Panc1 (cell line): ENCODE measurements around the gene NDUFS4. TPM values are rescaled to one million over a fixed set of nuclear protein-coding genes. Genes with fewer than 3 reads are reported as not detected.

ENCODE experiments used
- ATAC-seq: fragments of 200-7000 bp; cut with Tn5 transposase; 2 replicates; pipeline ENCODE4 v1.9.1; 2020; ENCODE audit warnings: mild to moderate bottlenecking, moderate library complexity
- BruUV-seq: library from RNA; stranded (reverse); fragments of 400-500 nt; replicated peaks from 2 replicates; lab custom pipeline; 2021; lab: Mats Ljungman, UMichigan
- CTCF ChIA-PET: fragments of 300-600 bp; sonication (Branson Sonifier 250); formaldehyde crosslinking; loops from one replicate; lab custom pipeline; 2022; ENCODE audit warnings: antibody characterized with exemption; lab: Charles Lee
- POLR2A ChIA-PET: fragments of 300-600 bp; sonication (Branson Sonifier 250); formaldehyde crosslinking; loops from one replicate; lab custom pipeline; 2022; ENCODE audit warnings: antibody characterized with exemption; lab: Charles Lee
- DNase-seq: peaks from one replicate; pipeline ENCODE4 v3.0.0-alpha.2; 2010; ENCODE audit warnings: low read depth, low spot score
- H3K27ac ChIP-seq: 2 replicates; pipeline ENCODE4 v1.5.1; 2011; ENCODE audit warnings: mild to moderate bottlenecking, low read length, inconsistent platforms
- H3K27me3 ChIP-seq: fragments of 200-500 bp; sonication (Bioruptor generic); 2 replicates; pipeline ENCODE4 v1.6.0; 2014; ENCODE audit warnings: low read length, inconsistent platforms; ENCODE audit not compliant: control insufficient read depth, insufficient read depth
- H3K36me3 ChIP-seq: fragments of 200-500 bp; sonication (Bioruptor generic); 2 replicates; pipeline ENCODE4 v1.5.1; 2014; ENCODE audit warnings: inconsistent platforms, mild to moderate bottlenecking, low read length, moderate library complexity; ENCODE audit not compliant: control insufficient read depth, insufficient read depth
- H3K4me1 ChIP-seq: 2 replicates; pipeline ENCODE4 v1.5.1; 2011; ENCODE audit warnings: inconsistent platforms, mild to moderate bottlenecking, low read length, moderate library complexity; ENCODE audit not compliant: control insufficient read depth, insufficient read depth
- H3K4me3 ChIP-seq, 2 experiments: 2 replicates each; pipeline ENCODE4 v1.5.1; 2011 to 2012; ENCODE audit warnings: low read depth in 2 of 2, low read length in 2 of 2, mild to moderate bottlenecking in 2 of 2, inconsistent platforms in 1 of 2, moderate library complexity in 1 of 2
- H3K9me3 ChIP-seq: fragments of 200-500 bp; sonication (Bioruptor generic); 2 replicates; pipeline ENCODE4 v1.5.1; 2014; ENCODE audit warnings: low read depth, mild to moderate bottlenecking, inconsistent platforms, low read length, moderate library complexity; ENCODE audit not compliant: control insufficient read depth, insufficient read depth
- POLR2AphosphoS5 ChIP-seq: IDR thresholded peaks from 2 replicates; pipeline ENCODE4 v1.6.1; 2012; ENCODE audit warnings: mild to moderate bottlenecking, low read depth, low read length, moderate library complexity
- SIN3A ChIP-seq: IDR thresholded peaks from 2 replicates; pipeline ENCODE4 v1.6.1; 2012; ENCODE audit warnings: low read depth, mild to moderate bottlenecking, low read length, moderate library complexity, borderline replicate concordance; ENCODE audit not compliant: insufficient read depth
- TCF7L2 ChIP-seq: IDR thresholded peaks from 2 replicates; pipeline ENCODE4 v1.6.1; 2011; ENCODE audit warnings: mild to moderate bottlenecking, low read depth, low read length, inconsistent platforms
- in situ Hi-C: cut with HindIII; loops from 2 replicates; pipeline ENCODE4 v1.10.0; 2016; ENCODE audit warnings: low sequenced_read_pairs, low pct_unique_long_range_greater_than_20kb
- intact Hi-C: fragments of 100-400 bp; cut with micrococcal nuclease; formaldehyde crosslinking; loops from one replicate; pipeline ENCODE4 v1.10.0; 2022; ENCODE audit not compliant: unreplicated experiment
- total RNA-seq: library from RNA; stranded (reverse); gene quantifications from one replicate; pipeline ENCODE4 v1.2.1, GENCODE V29; 2021; ENCODE audit not compliant: unreplicated experiment
- TF ChIP-seq, protein P1 (sequence below): fragments of 450-650 bp; IDR thresholded peaks from 2 replicates; pipeline ENCODE4 v1.5.1; 2017; ENCODE audit warnings: mild to moderate bottlenecking
- TF ChIP-seq, protein P2 (sequence below), 2 experiments: IDR thresholded peaks; 2 replicates each; pipeline ENCODE4 v1.6.1; 2011 to 2012; ENCODE audit warnings: low read depth in 2 of 2, control low read depth in 1 of 2, low read length in 1 of 2, mild to moderate bottlenecking in 1 of 2, moderate library complexity in 1 of 2; ENCODE audit not compliant: insufficient read depth in 1 of 2

NDUFS4 gene
- total RNA-seq, 1 experiment from 2014 or later: 86.2 TPM

DNA sequence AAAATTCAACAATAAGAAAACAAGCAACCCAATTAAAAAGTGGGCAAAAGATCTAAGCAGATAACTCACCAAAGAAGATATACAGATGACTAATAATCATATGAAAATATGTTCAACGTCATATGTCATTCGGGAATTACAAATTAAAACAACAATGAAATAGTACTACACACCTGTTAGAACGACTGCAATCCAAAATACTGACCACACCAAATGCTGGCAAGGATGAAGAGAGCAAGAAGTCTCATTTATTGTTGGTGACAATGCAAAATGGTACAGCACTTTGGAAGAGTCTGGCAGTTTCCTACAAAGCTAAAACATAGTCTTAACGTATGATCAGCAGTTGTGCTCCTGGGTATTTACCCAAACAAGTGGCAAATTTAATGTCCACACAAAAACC, 37.5 kb downstream of the NDUFS4 start:
- BruUV-seq: no TSS peak

DNA sequence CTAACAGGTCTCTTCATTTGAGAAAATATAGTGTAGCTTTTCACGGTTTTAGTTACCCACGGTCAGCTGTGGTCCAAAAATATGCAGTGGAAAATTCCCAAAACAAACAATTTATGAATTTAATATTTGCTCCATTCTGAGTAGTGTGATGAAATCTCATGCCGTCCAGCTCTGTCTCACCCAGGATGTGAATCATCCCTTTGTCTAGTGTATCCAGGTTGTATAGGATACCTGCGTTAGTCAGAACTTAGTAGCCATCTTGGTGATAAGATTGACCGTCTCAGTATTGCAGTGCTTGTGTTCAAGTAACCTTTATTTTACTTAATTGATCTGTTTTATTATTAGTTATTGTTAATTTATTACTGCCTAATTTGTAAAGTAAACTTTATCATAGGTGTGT, 41.1 kb downstream of the NDUFS4 start:
- H3K4me1 ChIP-seq: peaks cover 6% of the 10 kb centered on the region; the same call in 1 of the 2 replicates
- intact Hi-C loops: no loop called here
- ChIA-PET POLR2A (no interaction called here), CTCF (no interaction called here)
- H3K27ac ChIP-seq: no peak overlapping the region; the same call in 1 of the 2 replicates
- H3K4me3 ChIP-seq: no peak overlapping the region
- no peaks in the 10 kb centered on the region for H3K27me3 ChIP-seq
- H3K9me3 ChIP-seq: no peaks in the 10 kb centered on the region
- ATAC-seq (peak; percentile 87), DNase-seq (peak; percentile 65)
- TF ChIP-seq, protein P1, sequence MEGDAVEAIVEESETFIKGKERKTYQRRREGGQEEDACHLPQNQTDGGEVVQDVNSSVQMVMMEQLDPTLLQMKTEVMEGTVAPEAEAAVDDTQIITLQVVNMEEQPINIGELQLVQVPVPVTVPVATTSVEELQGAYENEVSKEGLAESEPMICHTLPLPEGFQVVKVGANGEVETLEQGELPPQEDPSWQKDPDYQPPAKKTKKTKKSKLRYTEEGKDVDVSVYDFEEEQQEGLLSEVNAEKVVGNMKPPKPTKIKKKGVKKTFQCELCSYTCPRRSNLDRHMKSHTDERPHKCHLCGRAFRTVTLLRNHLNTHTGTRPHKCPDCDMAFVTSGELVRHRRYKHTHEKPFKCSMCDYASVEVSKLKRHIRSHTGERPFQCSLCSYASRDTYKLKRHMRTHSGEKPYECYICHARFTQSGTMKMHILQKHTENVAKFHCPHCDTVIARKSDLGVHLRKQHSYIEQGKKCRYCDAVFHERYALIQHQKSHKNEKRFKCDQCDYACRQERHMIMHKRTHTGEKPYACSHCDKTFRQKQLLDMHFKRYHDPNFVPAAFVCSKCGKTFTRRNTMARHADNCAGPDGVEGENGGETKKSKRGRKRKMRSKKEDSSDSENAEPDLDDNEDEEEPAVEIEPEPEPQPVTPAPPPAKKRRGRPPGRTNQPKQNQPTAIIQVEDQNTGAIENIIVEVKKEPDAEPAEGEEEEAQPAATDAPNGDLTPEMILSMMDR: no peak
- no peak for TF ChIP-seq TCF7L2
- TF ChIP-seq POLR2AphosphoS5: no peak
- no peak for TF ChIP-seq SIN3A
- TF ChIP-seq, protein P2, sequence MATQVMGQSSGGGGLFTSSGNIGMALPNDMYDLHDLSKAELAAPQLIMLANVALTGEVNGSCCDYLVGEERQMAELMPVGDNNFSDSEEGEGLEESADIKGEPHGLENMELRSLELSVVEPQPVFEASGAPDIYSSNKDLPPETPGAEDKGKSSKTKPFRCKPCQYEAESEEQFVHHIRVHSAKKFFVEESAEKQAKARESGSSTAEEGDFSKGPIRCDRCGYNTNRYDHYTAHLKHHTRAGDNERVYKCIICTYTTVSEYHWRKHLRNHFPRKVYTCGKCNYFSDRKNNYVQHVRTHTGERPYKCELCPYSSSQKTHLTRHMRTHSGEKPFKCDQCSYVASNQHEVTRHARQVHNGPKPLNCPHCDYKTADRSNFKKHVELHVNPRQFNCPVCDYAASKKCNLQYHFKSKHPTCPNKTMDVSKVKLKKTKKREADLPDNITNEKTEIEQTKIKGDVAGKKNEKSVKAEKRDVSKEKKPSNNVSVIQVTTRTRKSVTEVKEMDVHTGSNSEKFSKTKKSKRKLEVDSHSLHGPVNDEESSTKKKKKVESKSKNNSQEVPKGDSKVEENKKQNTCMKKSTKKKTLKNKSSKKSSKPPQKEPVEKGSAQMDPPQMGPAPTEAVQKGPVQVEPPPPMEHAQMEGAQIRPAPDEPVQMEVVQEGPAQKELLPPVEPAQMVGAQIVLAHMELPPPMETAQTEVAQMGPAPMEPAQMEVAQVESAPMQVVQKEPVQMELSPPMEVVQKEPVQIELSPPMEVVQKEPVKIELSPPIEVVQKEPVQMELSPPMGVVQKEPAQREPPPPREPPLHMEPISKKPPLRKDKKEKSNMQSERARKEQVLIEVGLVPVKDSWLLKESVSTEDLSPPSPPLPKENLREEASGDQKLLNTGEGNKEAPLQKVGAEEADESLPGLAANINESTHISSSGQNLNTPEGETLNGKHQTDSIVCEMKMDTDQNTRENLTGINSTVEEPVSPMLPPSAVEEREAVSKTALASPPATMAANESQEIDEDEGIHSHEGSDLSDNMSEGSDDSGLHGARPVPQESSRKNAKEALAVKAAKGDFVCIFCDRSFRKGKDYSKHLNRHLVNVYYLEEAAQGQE (IDR thresholded peaks at IDR 0.05; ENCODE audit: insufficient read depth in 1 of 2, low read depth in 2 of 2, low read length in 1 of 2): no peak
- in situ Hi-C loops: no loop called here
- no peaks in the 10 kb centered on the region; the same call in 1 of the 2 replicates for H3K36me3 ChIP-seq
- no TSS peak for BruUV-seq

More for the DNA sequence above, 37.5 kb downstream of the NDUFS4 start:
- CTCF ChIA-PET: no interaction called here
- no peaks in the 10 kb centered on the region; the same call in 1 of the 2 replicates for H3K36me3 ChIP-seq
- in situ Hi-C loops: no loop called here
- no peak for ATAC-seq
- H3K4me1 ChIP-seq: peaks cover 6% of the 10 kb centered on the region; the same call in 1 of the 2 replicates
- POLR2A ChIA-PET: no interaction called here
- TF ChIP-seq TCF7L2: no peak
- no peak for DNase-seq
- no peaks in the 10 kb centered on the region for H3K9me3 ChIP-seq
- intact Hi-C loops: no loop called here
- H3K27me3 ChIP-seq: no peaks in the 10 kb centered on the region
- H3K4me3 ChIP-seq: no peak overlapping the region
- H3K27ac ChIP-seq: no peak overlapping the region

DNA sequence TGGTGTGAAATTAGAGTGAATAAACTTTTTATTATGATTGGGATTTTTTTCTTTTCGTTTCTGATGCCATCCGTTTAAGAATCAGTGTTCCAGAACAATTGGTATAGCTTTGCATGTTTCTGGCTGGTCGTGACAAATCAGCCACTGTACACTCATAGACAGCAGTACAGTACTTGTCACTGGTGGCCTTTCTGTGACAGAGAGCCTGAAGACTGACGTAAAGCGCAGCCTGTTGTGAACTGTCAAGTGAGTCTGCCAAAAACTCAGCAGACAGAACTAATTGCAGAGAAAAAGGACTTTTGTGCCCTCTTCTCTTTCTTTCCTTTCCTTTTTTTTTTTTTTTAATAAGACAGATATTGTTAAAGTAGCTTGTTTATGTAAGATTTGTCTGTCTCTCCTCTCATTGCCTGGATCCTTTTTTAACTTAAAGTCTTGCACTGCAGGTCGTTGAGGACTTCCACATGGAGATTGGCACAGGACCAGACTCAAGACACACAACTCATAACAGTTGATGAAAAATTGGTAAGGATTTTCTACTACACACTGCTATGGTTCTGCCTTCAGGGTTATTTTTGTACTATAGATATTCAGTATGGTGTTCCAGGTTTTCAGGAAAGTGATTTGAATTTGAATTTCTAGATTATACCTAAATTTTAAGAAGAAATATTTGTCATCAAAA, 42.7 kb downstream of the NDUFS4 start:
- no peak overlapping the region for H3K4me3 ChIP-seq
- CTCF ChIA-PET: no interaction called here
- no peaks in the 10 kb centered on the region; the same call in 1 of the 2 replicates for H3K36me3 ChIP-seq
- H3K9me3 ChIP-seq: no peaks in the 10 kb centered on the region
- POLR2A ChIA-PET: no interaction called here
- no TSS peak for BruUV-seq
- no peaks in the 10 kb centered on the region for H3K27me3 ChIP-seq
- H3K4me1 ChIP-seq: peaks cover 6% of the 10 kb centered on the region
- intact Hi-C loops: no loop called here
- no peak for ATAC-seq
- H3K27ac ChIP-seq: no peak overlapping the region
- TF ChIP-seq, protein P2 (IDR thresholded peaks at IDR 0.05; ENCODE audit: insufficient read depth in 1 of 2, low read depth in 2 of 2, low read length in 1 of 2): no peak
- TF ChIP-seq, protein P1: no peak
- TF ChIP-seq TCF7L2 (no peak), POLR2AphosphoS5 (no peak), SIN3A (no peak)
- DNase-seq: no peak
- in situ Hi-C loops: no loop called here
